Measurements from ENCODE around the gene CANX. TPM values are rescaled to one million over a fixed set of nuclear protein-coding genes. Genes with fewer than 3 reads are reported as not detected.

The CANX gene
- total RNA-seq, 4 donors from 2014 or later: 155 to 550 (median 392) TPM

- Histone ChIP-seq H3K9me3 (no peaks in the 10 kb centered on the region), H3K36me3 (no peaks in the 10 kb centered on the region), H3K4me3 (no peak overlapping the region), H3K4me1 (peaks cover 0 to 11% of the 10 kb centered on the region in 2 donors), H3K27ac (peak overlapping the region; percentile 63 to 72), H3K27me3 (no peaks in the 10 kb centered on the region)
- no peak for TF ChIP-seq CTCF (IDR thresholded peaks at IDR 0.05)
- intact Hi-C loops (cut with DNase I; ENCODE audit: low total_unique reads): no loop called here
- no peak for DNase-seq
Observed at GRCh38 chr5:179762079-179762780, 63.5 kb downstream of the CANX start.

- Histone ChIP-seq H3K4me1 (peaks cover 0 to 11% of the 10 kb centered on the region in 2 donors), H3K9me3 (no peaks in the 10 kb centered on the region), H3K36me3 (no peaks in the 10 kb centered on the region), H3K27me3 (no peaks in the 10 kb centered on the region), H3K27ac (peak overlapping the region; percentile 63 to 72), H3K4me3 (no peak overlapping the region)
- intact Hi-C loops (cut with DNase I; ENCODE audit: low total_unique reads): no loop called here
- no peak for TF ChIP-seq CTCF (IDR thresholded peaks at IDR 0.05)
- TF ChIP-seq POLR2A (IDR thresholded peaks at IDR 0.05): no peak
- no peak for DNase-seq
Observed at GRCh38 chr5:179762781-179763176, 64.0 kb downstream of the CANX start.

GRCh38 chr5:179763215-179763945, 64.6 kb downstream of the CANX start:
- H3K27me3 ChIP-seq: no peaks in the 10 kb centered on the region
- no peaks in the 10 kb centered on the region for H3K36me3 ChIP-seq
- H3K4me1 ChIP-seq: peaks cover 0 to 11% of the 10 kb centered on the region in 2 donors
- no peaks in the 10 kb centered on the region for H3K9me3 ChIP-seq
- H3K27ac ChIP-seq: peak overlapping the region; percentile 63 to 72
- DNase-seq: peak; percentile 67 to 81
- intact Hi-C loops (cut with DNase I; ENCODE audit: low total_unique reads): no loop called here
- no peak overlapping the region for H3K4me3 ChIP-seq
- TF ChIP-seq POLR2A (IDR thresholded peaks at IDR 0.05) (no peak), CTCF (IDR thresholded peaks at IDR 0.05) (peak; percentile 86 to 92 (median 90))

GRCh38 chr5:179764056-179764455, 65.3 kb downstream of the CANX start:
- Histone ChIP-seq H3K4me3 (no peak overlapping the region), H3K36me3 (no peaks in the 10 kb centered on the region), H3K27ac (peak overlapping the region; percentile 63 to 72), H3K27me3 (no peaks in the 10 kb centered on the region), H3K9me3 (no peaks in the 10 kb centered on the region), H3K4me1 (peaks cover 0 to 11% of the 10 kb centered on the region in 2 donors)
- no peak for DNase-seq
- intact Hi-C loops (cut with DNase I; ENCODE audit: low total_unique reads): no loop called here
- no peak for TF ChIP-seq POLR2A (IDR thresholded peaks at IDR 0.05)
- no peak for TF ChIP-seq CTCF (IDR thresholded peaks at IDR 0.05)

- H3K27ac ChIP-seq: peak overlapping the region; percentile 53 to 72
- intact Hi-C loops (cut with DNase I; ENCODE audit: low total_unique reads): no loop called here
- TF ChIP-seq POLR2A (IDR thresholded peaks at IDR 0.05) (no peak), CTCF (IDR thresholded peaks at IDR 0.05) (no peak)
- H3K4me1 ChIP-seq: peaks cover 0 to 11% of the 10 kb centered on the region in 2 donors
- H3K9me3 ChIP-seq: no peaks in the 10 kb centered on the region
- H3K36me3 ChIP-seq: no peaks in the 10 kb centered on the region
- H3K4me3 ChIP-seq: no peak overlapping the region
- no peaks in the 10 kb centered on the region for H3K27me3 ChIP-seq
- no peak for DNase-seq
Observed at GRCh38 chr5:179765400-179765799, 66.6 kb downstream of the CANX start.

All from uterus (tissue), 4 donors.